NCI-H2107 (cell line): ENCODE data around the gene MIA.
"Not testable (repeated sequence)": the region's sequence is repeated elsewhere in the genome, so short reads cannot be mapped to it uniquely, and the experiment has no call there.

Experiments used
- DNase-seq: peaks from one replicate; lab custom pipeline; 2025; lab: John Stamatoyannopoulos, UW

MIA gene

DNA sequence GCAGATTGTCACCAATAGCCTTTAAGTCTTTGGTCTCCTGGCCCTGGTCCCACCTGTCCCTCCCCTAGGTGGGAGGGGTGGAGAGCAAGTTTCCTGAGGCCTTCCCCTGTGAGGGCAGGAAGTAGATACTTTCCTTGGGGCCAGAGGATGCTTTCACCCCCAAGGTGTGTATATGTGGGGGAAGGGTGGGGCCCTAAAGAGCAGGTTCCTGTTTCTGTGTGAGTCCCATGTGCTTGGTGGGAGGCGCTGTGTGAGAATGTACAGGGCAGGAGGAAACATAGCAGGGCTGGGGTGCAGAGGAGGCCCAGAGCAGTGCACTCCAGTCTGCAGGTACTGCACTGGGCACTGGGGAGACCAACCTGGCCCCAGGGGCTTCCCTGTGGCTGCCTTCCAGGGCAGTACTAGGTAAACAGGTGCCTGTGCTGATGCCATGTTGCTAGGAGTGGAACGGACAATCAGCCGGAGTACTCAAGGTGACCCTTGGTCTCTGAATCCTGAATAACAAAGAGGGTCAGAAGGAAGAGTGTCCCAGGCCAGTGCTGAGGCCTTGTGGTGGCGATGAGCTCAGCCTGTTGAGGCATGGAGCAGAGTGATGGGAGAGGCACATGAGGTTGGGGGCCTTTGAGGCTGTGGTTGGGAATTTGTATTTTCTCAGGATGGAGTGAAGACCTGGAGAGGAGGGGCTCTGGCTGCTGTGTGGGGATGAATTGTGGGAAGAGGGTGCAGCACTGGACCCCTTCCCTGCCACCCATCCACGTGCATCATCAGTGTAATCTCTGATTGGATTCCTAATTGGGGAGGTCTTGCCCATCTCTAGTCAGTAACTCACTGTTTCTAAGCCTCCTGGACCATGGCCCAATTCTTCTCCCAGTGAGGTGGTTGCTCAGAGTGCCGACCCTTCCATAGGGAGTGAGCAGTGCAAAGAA, 28.8 kb downstream of the MIA start:
- no peak for DNase-seq

DNA sequence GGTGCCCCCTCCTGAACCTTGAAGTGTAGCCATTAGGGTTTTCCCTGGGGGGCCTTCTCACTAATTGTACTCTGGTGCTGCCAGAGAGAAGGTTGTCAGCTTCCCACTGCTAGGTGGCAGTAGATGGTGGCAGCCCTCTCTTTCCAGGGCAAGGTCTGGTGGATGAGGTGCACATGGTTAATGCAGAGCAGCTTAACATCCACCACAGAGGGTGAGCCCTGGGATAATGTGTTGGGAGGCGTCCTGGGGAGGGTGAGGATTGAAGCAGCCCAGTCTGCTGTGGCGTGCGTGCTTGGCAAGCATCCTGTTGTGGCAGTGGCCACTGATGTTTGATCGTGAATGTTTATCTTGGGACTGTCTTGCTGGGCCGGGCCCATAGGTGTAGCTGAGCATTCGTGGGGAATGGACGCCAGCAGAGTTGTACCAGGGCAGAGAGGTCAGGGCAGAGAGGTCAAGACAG, 29.5 kb downstream of the MIA start:
- no peak for DNase-seq

DNA sequence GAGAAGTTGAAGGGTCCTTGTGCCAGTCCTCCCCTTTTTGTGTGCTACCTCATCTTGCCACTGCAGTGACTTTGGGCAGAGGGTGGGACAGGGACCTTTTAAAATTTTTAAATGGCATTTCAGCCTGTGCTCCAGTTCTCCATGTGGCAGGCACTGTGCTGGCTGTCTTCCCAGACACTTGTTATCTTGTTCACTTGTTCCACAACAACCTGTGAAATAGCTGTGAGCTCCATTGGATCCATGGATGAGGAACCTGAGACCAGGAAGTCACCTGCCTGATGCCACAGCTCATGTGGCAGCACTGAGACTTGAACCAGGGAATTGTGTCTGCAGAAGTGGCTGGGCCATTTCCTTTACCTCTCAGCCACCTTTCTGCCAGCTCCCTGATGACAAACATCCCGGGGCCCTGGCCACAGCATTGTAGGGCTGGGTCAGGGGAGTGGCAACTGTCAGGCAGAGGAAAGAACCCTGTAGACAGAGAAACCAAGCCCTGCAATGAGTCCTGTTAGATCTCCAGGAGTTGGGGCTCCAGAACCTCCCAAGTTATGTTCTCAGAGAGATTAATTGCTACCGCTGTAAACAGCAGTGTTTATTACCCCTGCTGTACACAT, 30.0 kb downstream of the MIA start:
- DNase-seq, result no peak

DNA sequence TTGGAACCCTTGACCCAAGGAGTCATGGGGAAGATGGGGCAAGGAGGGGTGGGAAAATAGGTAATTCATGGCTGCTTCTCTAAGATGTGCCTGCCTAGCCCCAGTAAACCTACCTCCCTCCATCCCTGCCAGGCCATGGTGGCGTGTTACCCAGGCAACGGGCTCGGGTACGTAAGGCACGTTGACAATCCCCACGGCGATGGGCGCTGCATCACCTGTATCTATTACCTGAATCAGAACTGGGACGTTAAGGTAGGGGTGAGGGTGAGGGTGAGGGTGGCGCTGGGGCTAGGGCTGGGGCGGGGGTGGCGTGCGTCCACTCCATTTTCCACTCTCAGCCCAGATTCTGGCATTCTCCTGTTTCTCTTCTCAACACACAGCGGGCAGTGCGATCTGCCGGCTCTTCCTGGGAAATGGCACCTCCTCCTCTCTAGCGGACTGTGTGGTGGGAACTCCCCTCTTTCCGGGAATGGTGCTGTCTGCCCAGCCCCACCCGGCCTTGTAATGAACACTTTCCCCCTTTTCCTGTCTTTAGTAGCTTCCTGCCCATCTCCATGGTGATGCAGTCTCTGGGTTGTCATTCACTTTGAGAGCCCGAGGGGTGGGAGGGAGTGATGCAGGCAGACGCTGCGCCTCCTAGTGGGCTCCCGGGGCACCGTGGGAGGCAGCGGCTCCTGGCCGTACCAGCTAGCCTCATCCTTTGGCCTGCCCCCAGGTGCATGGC, 31.3 kb downstream of the MIA start:
- no peak for DNase-seq

DNA sequence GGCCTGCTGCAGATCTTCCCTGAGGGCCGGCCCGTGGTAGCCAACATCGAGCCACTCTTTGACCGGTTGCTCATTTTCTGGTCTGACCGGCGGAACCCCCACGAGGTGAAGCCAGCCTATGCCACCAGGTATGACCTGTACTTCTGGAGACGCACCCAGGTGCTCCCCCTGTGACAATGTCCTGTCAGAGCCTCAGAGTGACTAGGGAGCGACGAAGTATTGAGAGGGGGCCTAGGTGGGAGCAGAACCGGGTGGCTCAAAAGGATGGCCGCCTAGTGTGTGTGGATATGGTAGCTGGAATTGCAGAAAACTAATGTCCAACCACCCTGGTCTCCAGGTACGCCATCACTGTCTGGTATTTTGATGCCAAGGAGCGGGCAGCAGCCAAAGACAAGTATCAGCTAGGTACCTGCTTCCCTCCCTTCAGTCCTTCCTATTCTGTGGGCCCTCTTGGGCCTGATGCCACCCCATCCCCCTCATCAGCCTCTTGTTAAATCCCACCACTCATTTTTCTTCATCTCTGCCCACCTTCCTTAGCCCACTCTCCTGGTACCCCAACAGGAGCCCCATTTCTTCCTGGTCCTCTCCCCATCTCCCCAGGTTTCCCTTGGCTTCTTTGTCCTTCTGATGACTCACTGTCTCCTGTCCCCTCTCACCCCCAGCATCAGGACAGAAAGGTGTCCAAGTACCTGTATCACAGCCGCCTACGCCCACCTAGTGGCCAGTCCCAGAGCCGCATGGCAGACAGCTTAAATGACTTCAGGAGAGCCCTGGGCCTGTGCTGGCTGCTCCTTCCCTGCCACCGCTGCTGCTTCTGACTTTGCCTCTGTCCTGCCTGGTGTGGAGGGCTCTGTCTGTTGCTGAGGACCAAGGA, 32.1 kb downstream of the MIA start:
- DNase-seq, result no peak

DNA sequence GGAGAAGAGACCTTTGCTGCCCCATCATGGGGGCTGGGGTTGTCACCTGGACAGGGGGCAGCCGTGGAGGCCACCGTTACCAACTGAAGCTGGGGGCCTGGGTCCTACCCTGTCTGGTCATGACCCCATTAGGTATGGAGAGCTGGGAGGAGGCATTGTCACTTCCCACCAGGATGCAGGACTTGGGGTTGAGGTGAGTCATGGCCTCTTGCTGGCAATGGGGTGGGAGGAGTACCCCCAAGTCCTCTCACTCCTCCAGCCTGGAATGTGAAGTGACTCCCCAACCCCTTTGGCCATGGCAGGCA, 32.7 kb downstream of the MIA start:
- DNase-seq, result no peak

DNA sequence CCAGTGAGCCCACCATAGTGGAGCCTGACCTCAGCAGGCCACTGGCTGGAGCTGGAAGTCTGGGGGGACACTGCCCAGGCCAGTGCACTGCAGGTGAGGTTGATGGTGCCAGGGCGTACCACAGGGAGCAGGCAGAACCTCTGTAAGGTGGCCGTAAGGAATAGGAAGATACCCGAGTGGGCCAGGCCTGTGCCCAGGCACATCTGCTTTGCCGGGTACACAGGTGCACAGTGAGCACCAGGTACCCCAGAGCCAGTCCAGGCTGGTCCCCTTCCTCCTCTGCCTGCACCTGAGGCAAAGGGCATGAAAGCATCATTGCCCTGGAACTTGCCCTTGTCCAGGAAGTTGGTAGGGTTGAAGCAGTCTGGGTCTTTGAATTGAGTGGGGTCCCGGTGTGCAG, 33.2 kb downstream of the MIA start:
- no peak for DNase-seq

DNA sequence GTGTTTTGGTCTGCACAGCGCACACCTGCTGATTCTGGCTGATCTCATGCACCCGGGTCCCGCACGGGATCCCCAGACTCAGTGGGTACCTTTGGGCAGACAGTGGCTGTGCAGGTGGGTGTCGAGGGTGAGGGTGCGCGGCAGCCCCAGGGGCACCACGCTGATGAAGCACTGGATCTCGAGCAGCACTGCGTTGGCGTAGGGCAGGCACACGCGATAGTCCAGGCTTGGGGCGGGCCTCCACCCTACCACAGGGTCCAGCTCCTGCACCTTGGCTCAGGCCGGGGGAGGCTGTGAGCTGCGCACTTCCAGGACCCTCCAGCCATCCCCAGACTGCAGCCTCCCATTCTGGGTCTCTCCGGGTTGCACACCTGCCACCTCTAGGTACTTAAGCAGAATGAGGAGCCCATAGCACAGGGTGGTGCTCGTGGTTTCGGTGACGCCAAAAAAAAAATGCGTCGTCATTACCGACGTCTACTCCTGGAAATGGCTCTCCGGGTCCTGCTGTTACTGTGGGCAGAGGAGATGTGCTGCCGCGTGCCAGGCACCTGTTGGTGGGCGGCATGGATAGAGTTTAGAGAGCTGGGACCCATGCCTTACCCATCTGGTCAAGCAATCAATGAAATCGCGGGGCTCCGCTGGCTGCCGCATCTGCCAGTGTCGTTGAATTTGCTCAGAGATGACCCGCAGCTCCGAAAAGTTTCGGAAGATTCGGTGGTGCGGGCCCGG, 34.2 kb downstream of the MIA start:
- no peak for DNase-seq

DNA sequence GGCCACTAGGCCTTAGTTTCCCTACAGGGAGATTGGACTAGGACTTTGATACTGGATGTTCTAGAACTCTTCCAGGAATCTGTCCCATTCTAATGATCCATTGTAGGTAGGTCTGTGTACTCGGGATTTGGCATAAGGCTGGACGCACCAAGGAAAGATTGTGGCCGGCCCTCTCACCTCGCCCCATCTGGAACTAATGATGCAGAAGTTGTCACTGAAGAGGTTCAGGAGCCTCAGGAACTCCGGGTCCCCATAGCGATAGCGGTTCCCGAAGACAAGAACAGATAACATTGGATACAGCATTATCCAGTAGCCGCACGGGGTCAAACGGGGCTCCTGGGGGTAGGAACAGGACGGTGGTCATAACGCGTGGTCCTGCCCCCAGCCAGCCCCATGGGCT, 34.8 kb downstream of the MIA start:
- no peak for DNase-seq

DNA sequence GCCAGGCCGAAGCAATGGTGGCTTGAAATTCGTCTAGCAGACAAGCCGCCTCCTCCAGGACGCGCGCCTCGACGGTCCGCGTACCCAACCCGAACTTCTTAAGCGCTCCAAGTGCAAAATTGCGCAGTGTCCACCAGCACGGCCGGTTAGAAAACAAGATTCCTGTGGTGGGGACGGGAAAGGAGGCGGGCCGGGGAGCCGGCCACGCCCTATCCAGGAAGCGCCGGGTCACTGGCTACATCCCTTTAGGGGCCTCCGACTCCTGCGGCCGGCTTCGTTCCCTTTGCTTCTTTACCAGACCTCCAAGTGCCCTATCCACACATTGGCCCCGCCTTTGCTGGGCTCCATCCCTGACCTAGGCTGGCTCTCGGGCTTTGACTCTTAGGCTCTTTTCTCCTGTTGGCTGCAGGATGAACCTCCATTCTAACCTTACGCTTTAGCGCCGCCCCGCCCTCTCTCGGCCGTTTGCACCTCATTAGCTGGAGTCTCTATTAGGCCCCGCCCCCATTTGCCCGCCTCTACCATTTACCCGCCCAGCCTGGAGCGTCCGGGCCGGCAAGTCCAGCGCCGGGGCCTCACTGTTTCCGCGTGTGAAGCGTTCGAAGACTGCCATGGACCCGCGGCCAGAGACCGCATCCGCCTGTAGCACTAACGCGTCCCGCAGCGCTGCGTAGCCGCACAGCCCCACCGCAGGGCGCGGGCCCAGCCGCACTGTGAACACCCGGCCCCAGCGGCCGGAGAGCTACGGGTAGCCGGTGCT, 35.5 kb downstream of the MIA start:
- not testable (repeated sequence) for DNase-seq

DNA sequence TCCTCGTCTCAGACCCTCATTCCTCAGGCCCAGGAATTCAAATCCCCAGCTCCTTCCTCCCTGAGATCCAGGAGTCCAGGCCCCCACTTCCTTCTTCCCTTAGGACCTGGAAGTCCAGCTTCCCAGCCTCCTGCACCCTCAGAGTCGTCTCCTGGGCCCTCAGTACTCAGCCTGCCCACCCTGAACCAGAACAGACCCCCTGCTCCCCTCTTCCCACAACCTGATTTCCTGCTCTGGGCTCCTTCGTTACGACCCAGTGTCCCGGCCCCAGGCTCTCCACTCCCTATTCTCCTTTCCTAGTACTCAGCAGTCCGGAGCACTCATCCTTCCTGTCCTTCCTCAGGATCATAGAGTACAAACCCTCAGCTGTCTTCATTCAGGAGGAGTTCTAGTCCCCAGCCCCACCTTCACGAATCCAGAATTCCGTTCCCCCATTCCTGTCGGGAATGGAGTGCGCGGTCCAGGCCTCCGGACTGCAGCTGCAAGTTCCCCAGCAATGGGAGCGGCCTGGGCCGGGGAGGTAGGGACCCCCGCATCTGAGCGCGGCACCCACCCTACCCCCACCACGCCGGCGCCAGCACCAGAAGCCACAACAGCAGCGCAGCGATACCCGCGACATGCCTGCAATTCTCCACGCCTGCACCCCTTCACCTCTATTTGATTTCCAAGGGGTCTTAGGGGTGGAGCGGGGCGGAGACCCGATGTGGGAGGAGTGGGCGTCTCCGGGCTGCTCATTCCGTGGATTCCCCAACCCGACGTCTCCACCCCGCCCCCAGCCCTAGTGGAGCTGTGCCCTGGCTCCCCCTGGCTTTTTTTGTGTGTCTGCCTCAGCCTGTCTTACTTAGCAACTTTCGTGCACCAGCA, 36.4 kb downstream of the MIA start:
- DNase-seq, result no peak

DNA sequence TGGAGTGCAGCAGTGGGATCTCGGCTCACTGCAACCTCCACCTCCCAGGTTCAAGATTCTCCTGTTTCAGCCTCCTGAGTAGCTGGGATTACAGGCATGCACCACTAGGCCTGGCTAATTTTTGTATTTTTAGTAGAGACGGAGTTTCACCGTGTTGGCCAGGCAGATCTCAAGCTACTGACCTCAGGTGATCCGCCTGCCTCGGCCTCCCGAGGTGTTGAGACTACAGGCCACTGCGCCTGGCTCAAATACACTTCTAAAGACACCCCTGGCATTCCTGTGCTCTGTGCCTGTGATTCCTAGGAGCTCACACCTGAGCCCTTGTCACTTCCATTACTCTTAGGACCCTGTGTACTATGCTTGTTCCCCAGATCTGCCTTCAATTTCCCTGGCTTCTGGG, 37.2 kb downstream of the MIA start:
- DNase-seq, result not testable (repeated sequence)

DNA sequence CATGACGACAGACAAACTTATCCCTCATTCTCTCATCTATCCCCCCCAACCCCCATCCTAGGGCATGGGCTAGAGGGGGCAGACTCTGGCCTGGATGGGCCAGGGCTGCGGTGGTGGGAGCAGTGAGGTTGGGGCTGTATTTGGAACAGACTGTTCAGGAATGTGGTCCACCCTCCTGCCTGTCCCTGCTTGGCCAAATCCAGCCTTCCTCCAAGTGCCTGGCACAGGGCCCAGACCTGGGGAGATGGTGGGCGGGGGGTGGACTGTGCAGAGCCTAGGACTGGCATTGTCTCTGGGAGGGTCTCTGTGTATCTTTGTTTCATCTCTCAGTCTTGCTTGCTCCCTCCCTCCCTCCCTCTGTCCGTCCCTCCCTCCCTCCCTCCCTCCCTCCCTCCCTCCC, 37.9 kb downstream of the MIA start:
- DNase-seq, result no peak

DNA sequence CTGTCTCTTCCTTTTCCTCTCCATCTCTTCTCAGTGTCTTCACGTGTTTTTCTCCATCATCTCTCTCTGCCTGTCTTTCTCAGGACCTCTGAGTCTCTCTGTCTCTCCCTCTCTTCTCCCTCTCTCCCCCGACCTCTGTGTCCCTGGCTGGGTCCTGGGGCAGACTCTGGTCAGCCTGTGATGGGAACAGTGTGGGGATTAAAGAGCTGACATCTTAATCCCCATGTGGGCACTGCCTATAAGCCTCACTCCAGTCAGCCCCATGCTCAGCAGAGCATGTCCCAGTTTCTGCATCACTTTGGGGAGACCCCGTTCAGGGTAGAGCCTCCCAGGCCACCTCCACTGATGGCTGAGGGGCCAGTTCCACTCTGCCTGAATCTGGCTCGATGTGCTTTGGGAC, 39.9 kb downstream of the MIA start:
- no peak for DNase-seq

DNA sequence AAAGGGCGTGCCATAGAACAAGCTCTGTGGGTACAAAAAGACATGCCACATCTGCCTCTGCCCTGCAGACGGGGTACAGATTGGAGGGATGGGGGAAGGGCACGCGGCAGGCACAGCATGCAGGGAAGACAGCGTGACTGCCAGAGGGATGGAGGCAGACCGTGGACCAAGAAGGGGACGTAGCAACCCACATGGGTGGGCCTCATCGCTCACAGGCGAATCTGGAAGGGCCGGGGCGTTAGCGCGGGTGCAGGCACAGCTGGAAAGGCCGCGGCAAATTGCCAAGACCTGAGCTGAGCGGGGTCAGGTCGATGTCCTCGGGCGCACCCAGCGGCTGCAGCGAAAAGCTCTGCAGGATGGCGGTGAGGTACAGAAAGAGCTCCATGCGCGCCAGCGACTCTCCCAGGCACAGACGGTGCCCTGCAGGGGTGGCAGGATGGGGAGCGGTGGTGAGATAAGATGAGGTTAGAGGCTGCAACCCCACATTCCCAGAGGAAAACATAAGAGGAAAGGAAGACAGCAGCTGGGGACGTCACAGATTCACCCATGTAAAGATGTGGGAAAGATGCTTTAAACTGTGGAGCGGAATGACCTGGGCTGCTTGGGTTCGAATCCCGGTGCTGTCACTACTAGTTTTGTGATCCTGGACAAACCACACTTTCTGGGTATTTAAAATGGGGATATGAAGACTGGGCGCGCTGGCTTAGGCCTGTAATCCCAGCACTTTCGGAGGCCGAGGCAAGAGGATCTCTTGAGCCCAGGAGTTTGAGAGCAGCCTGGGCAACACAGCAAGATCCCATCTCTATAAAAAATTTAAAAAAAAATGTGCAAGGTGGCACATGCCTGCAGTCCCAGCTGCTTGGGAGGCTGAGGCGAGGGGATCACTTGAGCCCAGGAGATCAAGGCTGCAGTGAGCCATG, 43.4 kb downstream of the MIA start:
- DNase-seq, result peak; percentile 36

DNA sequence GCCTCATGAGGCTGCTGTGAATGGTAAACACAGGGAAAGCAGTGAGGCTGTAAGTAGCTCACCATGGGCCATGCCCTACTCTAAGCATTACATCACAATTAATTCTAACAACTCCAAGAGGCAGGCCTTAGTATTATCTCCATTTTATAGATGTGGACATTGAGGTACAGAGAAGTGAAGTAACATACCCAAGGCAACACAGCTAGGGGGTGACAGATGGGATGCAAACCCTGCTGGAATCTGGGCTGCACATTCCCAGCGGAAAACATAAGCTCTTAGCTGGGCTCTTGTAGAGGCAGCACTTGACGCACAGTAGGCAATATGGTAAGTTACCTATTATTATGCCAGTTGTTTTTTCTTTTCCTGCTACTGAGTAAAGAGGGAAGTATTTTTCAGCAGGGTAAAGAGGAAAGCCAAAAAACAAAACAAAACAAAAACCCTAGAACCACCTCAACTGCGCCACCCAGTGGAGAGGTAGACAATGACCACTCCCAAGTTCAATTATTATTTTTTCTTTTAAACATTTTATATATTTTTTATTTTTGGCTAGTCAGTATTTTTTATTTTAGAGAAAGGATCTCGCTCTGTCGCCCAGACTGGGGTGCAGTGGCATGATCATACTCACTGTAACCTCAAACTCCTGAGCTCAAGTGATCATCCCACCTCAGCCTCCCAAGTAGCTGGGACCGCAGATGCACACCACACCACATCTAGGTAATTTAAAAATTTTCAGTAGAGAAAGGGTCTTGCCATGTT, 44.3 kb downstream of the MIA start:
- not testable (repeated sequence) for DNase-seq

DNA sequence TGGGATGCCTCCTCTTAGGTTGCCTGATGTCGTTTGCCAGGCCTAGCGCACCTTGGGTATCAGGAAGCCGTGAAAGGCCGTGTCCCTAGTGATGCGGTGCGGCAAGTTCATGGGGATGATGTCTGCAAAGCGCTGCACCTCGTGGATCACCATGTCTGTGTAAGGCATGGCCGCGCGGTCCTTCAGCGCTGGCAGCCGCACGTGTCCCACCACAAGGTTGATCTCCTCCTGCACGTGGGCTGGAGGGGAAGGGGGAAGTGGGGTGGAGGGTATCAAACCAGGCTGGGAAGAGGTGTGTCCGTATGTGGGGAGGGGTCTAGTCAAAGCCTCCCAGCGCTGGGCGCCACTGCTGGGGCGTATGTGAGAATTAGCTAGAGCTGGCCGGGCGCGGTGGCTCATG, 46.8 kb downstream of the MIA start:
- no peak for DNase-seq
